Osteoblast (primary cell): ENCODE results near the gene MAPRE2. TPM values are rescaled to one million over a fixed set of nuclear protein-coding genes. Genes with fewer than 3 reads are reported as not detected.
"Not testable (repeated sequence)": the region's sequence is repeated elsewhere in the genome, so short reads cannot be mapped to it uniquely, and the experiment has no call there.

Source experiments
- DNase-seq: peaks from one replicate; pipeline ENCODE4 v3.0.0; 2011; ENCODE audit warnings: low spot score, mixed read lengths; ENCODE audit not compliant: insufficient read length; ENCODE audit errors: missing footprints
- H2AFZ ChIP-seq: 2 replicates; pipeline ENCODE4 v1.6.0; 2011; ENCODE audit warnings: mild to moderate bottlenecking, low read length
- H3K27ac ChIP-seq: 2 replicates; pipeline ENCODE4 v1.5.1; 2011; ENCODE audit warnings: mild to moderate bottlenecking, low read depth, low read length, moderate library complexity
- H3K27me3 ChIP-seq: 2 replicates; pipeline ENCODE4 v1.6.0; 2012; ENCODE audit warnings: mild to moderate bottlenecking, control low read depth, inconsistent platforms, low read length, moderate library complexity; ENCODE audit not compliant: insufficient read depth
- H3K36me3 ChIP-seq: 2 replicates; pipeline ENCODE4 v1.5.1; 2011; ENCODE audit warnings: mild to moderate bottlenecking, low read length, control low read depth, moderate library complexity; ENCODE audit not compliant: insufficient read depth
- H3K4me1 ChIP-seq: 2 replicates; pipeline ENCODE4 v1.5.1; 2011; ENCODE audit warnings: mild to moderate bottlenecking, low read length, control low read depth, moderate library complexity; ENCODE audit not compliant: insufficient read depth
- H3K4me2 ChIP-seq: 2 replicates; pipeline ENCODE4 v1.6.0; 2011; ENCODE audit warnings: mild to moderate bottlenecking, low read length; ENCODE audit not compliant: insufficient read depth
- H3K4me3 ChIP-seq: fragments of 200-600 bp; sonication (generic); 3 replicates; pipeline ENCODE4 v1.5.1; 2012; ENCODE audit warnings: mild to moderate bottlenecking, low read length, inconsistent platforms; ENCODE audit not compliant: insufficient read depth
- H3K79me2 ChIP-seq: 2 replicates; pipeline ENCODE4 v1.6.0; 2012; ENCODE audit warnings: mild to moderate bottlenecking, low read length, control low read depth, inconsistent platforms; ENCODE audit not compliant: insufficient read depth
- H3K9me3 ChIP-seq: 2 replicates; pipeline ENCODE4 v1.5.1; 2011; ENCODE audit warnings: low read depth, low read length, control low read depth
- H4K20me1 ChIP-seq: 2 replicates; pipeline ENCODE4 v1.6.0; 2012; ENCODE audit warnings: mild to moderate bottlenecking, low read length, control low read depth; ENCODE audit not compliant: insufficient read depth
- CTCF ChIP-seq: IDR thresholded peaks from 2 replicates; pipeline ENCODE4 v1.5.1; 2011; ENCODE audit warnings: mild to moderate bottlenecking, low read depth, low read length, moderate library complexity; ENCODE audit errors: extremely low read depth
- total RNA-seq: library from RNA; depleted of rRNA; stranded (reverse); fragments of >200 nt; gene quantifications from 2 replicates; pipeline ENCODE4 v1.2.3, GENCODE V29; 2012

The MAPRE2 gene
- total RNA-seq, 1 donor: 21.7 TPM

GRCh38 chr18:35144698-35145097 lies 103.5 kb downstream of the MAPRE2 start:
- H3K4me3 ChIP-seq: no peak overlapping the region
- no peak for TF ChIP-seq CTCF
- H2AFZ ChIP-seq: no peak overlapping the region
- no peaks in the 10 kb centered on the region for H3K36me3 ChIP-seq
- no peaks in the 10 kb centered on the region for H3K79me2 ChIP-seq
- no peaks in the 10 kb centered on the region for H4K20me1 ChIP-seq
- H3K4me2 ChIP-seq: no peak overlapping the region
- no peaks in the 10 kb centered on the region for H3K27me3 ChIP-seq
- no peak for DNase-seq
- no peak overlapping the region for H3K27ac ChIP-seq
- no peaks in the 10 kb centered on the region for H3K9me3 ChIP-seq
- H3K4me1 ChIP-seq: no peaks in the 10 kb centered on the region

- DNase-seq, H3K4me2 ChIP-seq, H2AFZ ChIP-seq, H4K20me1 ChIP-seq, H3K79me2 ChIP-seq, H3K4me1 ChIP-seq, H3K4me3 ChIP-seq, H3K9me3 ChIP-seq, H3K27me3 ChIP-seq, H3K36me3 ChIP-seq, H3K27ac ChIP-seq: not testable (repeated sequence)
These were observed 109.0 kb downstream of the MAPRE2 start for GRCh38 chr18:35150195-35150594.

- DNase-seq: peak; percentile 51
- Histone ChIP-seq H3K27ac (no peak overlapping the region), H3K79me2 (no peaks in the 10 kb centered on the region), H2AFZ (no peak overlapping the region), H3K27me3 (no peaks in the 10 kb centered on the region), H4K20me1 (no peaks in the 10 kb centered on the region), H3K9me3 (no peaks in the 10 kb centered on the region), H3K4me2 (no peak overlapping the region), H3K4me1 (no peaks in the 10 kb centered on the region), H3K36me3 (no peaks in the 10 kb centered on the region), H3K4me3 (no peak overlapping the region)
- no peak for TF ChIP-seq CTCF
These were observed 112.5 kb downstream of the MAPRE2 start for GRCh38 chr18:35153609-35154272.

GRCh38 chr18:35155398-35156117 lies 114.3 kb downstream of the MAPRE2 start:
- no peak overlapping the region for H2AFZ ChIP-seq
- DNase-seq: no peak
- no peak for TF ChIP-seq CTCF
- no peak overlapping the region for H3K27ac ChIP-seq
- H3K4me3 ChIP-seq: no peak overlapping the region
- no peaks in the 10 kb centered on the region for H3K79me2 ChIP-seq
- no peak overlapping the region for H3K4me2 ChIP-seq
- H4K20me1 ChIP-seq: no peaks in the 10 kb centered on the region
- no peaks in the 10 kb centered on the region for H3K27me3 ChIP-seq
- H3K4me1 ChIP-seq: no peaks in the 10 kb centered on the region
- no peaks in the 10 kb centered on the region for H3K9me3 ChIP-seq
- H3K36me3 ChIP-seq: no peaks in the 10 kb centered on the region
